GM18505 (cell line): ENCODE measurements around the gene TBX6.

Experiments
- ATAC-seq: cut with Tn5 transposase; IDR thresholded peaks from one replicate; pipeline ENCODE4 v1.9.1; 2021; ENCODE audit not compliant: unreplicated experiment
- POLR2A ChIP-seq: IDR thresholded peaks from 4 replicates; pipeline ENCODE4 v1.6.1; 2011; ENCODE audit warnings: borderline replicate concordance; ENCODE audit not compliant: insufficient read depth, insufficient read length; ENCODE audit errors: extremely low read depth

The TBX6 gene

GRCh38 chr16:30076276-30076791 lies 15.4 kb downstream of the TBX6 start:
- no peak for TF ChIP-seq POLR2A
- peak; percentile 20 for ATAC-seq

GRCh38 chr16:30075503-30076275 lies 16.0 kb downstream of the TBX6 start, which contains the start of gene PPP4C:
Gene PPP4C (plus strand): TSS chr16:30075994. CDS start chr16:30076378, 384 bp downstream.
- peak; percentile 68 for ATAC-seq
- TF ChIP-seq POLR2A: peak; percentile 96

GRCh38 chr16:30070490-30070889 lies 21.2 kb downstream of the TBX6 start:
- no peak for TF ChIP-seq POLR2A
- ATAC-seq: no peak

DNA sequence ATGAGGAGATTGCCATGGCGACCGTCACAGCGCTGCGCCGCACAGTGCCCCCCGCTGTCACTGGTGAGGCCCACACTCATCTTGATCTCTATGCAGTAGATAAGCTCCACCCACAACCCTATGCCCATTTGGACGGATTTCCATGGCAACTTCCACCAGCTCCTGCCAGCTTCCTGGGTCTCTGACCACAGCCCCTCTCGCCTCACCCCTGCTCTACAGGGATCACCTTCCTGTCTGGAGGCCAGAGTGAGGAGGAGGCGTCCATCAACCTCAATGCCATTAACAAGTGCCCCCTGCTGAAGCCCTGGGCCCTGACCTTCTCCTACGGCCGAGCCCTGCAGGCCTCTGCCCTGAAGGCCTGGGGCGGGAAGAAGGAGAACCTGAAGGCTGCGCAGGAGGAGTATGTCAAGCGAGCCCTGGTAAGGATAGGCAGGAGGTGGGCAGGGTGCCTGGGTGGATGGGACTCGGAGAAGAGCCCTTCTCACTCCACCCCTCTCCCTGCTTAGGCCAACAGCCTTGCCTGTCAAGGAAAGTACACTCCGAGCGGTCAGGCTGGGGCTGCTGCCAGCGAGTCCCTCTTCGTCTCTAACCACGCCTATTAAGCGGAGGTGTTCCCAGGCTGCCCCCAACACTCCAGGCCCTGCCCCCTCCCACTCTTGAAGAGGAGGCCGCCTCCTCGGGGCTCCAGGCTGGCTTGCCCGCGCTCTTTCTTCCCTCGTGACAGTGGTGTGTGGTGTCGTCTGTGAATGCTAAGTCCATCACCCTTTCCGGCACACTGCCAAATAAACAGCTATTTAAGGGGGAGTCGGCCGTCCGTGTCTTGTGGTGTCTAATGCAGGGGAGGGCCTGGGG lies 21.9 kb downstream of the TBX6 start:
- no peak for TF ChIP-seq POLR2A
- ATAC-seq: no peak

DNA sequence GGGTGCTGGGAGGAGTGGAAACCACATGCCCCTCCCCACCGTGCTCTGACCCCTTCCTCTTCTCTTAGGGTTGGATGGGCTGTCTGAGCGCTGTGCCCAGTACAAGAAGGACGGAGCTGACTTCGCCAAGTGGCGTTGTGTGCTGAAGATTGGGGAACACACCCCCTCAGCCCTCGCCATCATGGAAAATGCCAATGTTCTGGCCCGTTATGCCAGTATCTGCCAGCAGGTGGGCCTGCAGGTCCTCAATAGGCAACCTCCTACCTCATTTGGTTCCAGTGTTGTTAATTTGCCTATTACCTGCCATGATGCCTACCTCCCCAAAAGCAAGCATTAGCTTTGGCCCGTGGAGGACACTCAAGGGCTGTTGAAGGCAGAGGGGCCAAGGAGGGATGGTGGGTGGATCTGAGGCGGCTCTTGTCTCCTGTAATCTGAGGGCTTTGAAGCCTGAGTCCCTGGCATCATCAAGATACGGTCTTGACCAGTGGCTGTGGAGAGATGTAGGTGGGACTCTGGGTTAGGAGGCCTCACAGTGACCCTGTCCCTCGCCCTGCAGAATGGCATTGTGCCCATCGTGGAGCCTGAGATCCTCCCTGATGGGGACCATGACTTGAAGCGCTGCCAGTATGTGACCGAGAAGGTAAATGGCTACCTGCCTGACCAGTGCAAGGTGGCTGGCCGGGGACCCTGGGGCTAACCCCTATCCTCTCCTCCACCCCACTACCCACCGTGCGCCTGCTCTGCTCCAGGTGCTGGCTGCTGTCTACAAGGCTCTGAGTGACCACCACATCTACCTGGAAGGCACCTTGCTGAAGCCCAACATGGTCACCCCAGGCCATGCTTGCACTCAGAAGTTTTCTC lies 22.7 kb downstream of the TBX6 start:
- no peak for ATAC-seq
- TF ChIP-seq POLR2A: no peak

GRCh38 chr16:30068333-30068732 lies 23.4 kb downstream of the TBX6 start:
- no peak for ATAC-seq
- no peak for TF ChIP-seq POLR2A

- no peak for ATAC-seq
Observed at GRCh38 chr16:30067584-30067916, 24.2 kb downstream of the TBX6 start.

GRCh38 chr16:30066761-30067583 lies 24.8 kb downstream of the TBX6 start:
- ATAC-seq: no peak
- no peak for TF ChIP-seq POLR2A

More at GRCh38 chr16:30067584-30067916, 24.2 kb downstream of the TBX6 start:
- TF ChIP-seq POLR2A: no peak

GRCh38 chr16:30065943-30066760 lies 25.6 kb downstream of the TBX6 start:
- TF ChIP-seq POLR2A: no peak
- ATAC-seq: peak; percentile 0

DNA sequence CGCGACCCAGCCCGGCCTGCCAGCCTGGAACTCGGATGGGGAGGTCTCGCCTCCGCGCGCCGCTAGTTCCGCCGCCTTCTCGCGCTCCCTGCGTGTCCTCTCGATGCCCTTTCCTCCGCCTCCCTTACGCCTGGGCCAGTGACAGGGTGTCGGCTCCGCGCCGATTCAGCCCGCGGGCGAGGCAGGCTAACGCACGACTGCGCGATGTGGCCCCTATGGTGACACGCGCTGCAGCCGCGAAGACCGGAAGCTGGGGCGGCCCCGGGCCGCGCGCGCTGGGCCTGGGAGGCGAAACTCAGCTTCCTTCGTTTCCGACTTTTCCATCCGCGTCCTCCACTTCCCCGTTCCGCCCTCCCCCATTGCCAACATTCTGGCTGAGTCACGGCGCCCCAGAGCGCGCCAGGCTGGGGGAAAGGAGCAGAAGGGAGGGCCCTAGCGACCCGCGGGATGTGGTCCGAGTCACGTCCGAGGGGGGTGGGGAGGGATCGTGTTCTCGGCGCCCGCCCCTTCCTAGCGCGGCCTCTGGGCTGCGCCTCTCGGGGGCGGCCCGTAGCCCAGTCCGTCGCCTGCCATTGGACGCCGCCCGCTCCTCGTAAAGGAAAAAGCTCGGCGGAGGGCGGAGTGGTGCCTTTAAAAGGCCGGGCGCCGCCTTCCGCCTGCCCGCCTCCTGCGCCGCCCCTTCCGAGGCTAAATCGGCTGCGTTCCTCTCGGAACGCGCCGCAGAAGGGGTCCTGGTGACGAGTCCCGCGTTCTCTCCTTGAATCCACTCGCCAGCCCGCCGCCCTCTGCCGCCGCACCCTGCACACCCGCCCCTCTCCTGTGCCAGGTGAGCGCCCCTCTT lies 26.4 kb downstream of the TBX6 start, which contains the start of gene ALDOA:
Gene ALDOA, plus strand, starts transcription at position 659 of the 841 bp plus-strand sequence. CDS start 1,138 bp downstream, outside the sequence.
- peak; percentile 74 for ATAC-seq
- peak; percentile 94 for TF ChIP-seq POLR2A
